Choroid plexus epithelial cell (primary cell): ENCODE data around the gene PTHLH.

Experiments used
- DNase-seq: peaks from one replicate; pipeline ENCODE4 v3.0.0-alpha.2; 2010; ENCODE audit warnings: low read depth
- H3K4me3 ChIP-seq: 2 replicates; pipeline ENCODE4 v1.5.1; 2011; ENCODE audit warnings: low read depth, mild to moderate bottlenecking, control low read depth, low read length, moderate library complexity
- CTCF ChIP-seq: conservative IDR thresholded peaks from 2 replicates; pipeline ENCODE4 v1.5.1; 2011; ENCODE audit warnings: low read depth, mild to moderate bottlenecking, control low read depth, inconsistent platforms, low read length, moderate library complexity

Gene PTHLH

GRCh38 chr12:27988594-27989233, 16.2 kb upstream of the PTHLH start:
- no peak for TF ChIP-seq CTCF
- DNase-seq, result no peak
- H3K4me3 ChIP-seq, result no peak overlapping the region

- H3K4me3 ChIP-seq, result no peak overlapping the region
- no peak for DNase-seq
- TF ChIP-seq CTCF, result no peak
These were observed 14.8 kb upstream of the PTHLH start for GRCh38 chr12:27987331-27987730.

GRCh38 chr12:27984275-27984674, 11.7 kb upstream of the PTHLH start:
- no peak overlapping the region for H3K4me3 ChIP-seq
- TF ChIP-seq CTCF, result no peak
- DNase-seq, result peak; percentile 77

- TF ChIP-seq CTCF, result no peak
- H3K4me3 ChIP-seq, result no peak overlapping the region
- DNase-seq, result no peak
These were observed 10.4 kb upstream of the PTHLH start for GRCh38 chr12:27982951-27983350.

GRCh38 chr12:27982385-27982784, 9.9 kb upstream of the PTHLH start:
- no peak for DNase-seq
- TF ChIP-seq CTCF, result no peak
- H3K4me3 ChIP-seq, result no peak overlapping the region

GRCh38 chr12:27981874-27982273, 9.3 kb upstream of the PTHLH start:
- H3K4me3 ChIP-seq, result no peak overlapping the region
- no peak for TF ChIP-seq CTCF
- DNase-seq, result no peak

- TF ChIP-seq CTCF, result no peak
- no peak overlapping the region for H3K4me3 ChIP-seq
- no peak for DNase-seq
These were observed 6.6 kb upstream of the PTHLH start for GRCh38 chr12:27979145-27979544.
